COLO668 (cell line): ENCODE results near the gene LRG1.

ENCODE experiments used
- DNase-seq: peaks from one replicate; lab custom pipeline; 2025; ENCODE audit not compliant: unreplicated experiment; lab: John Stamatoyannopoulos, UW

The LRG1 gene

DNA sequence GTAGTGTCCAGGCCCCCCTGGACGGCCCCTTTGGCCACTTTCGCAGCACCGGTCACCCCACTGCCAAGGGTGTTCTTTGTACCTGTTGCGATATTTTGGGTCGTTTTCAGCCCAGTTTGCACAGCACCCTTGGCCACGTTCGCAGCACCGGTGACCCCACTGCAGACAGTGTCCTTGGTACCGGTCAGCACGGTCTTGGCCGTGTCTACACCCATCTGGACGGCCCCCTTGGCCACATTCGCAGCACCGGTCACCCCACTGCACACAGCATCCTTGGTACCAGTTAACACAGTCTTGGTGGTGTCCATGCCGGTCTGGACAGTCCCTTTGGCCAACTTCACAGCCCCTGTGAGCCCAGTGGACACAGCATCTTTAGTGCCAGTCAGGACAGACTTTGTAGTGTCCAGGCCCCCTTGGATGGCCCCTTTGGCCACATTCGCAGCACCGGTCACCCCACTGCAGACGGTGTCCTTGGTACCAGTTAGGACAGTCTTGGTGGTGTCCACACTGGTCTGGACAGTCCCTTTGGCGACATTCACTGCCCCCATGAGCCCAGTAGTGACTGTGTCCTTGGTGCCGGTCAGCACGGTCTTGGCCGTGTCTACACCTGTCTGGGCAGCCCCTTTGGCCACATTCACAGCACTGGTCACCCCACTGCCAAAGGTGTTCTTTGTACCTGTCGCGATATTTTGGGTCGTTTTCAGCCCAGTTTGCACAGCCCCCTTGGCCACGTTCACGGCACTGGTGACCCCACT, 28.4 kb downstream of the LRG1 start:
- no peak for DNase-seq

DNA sequence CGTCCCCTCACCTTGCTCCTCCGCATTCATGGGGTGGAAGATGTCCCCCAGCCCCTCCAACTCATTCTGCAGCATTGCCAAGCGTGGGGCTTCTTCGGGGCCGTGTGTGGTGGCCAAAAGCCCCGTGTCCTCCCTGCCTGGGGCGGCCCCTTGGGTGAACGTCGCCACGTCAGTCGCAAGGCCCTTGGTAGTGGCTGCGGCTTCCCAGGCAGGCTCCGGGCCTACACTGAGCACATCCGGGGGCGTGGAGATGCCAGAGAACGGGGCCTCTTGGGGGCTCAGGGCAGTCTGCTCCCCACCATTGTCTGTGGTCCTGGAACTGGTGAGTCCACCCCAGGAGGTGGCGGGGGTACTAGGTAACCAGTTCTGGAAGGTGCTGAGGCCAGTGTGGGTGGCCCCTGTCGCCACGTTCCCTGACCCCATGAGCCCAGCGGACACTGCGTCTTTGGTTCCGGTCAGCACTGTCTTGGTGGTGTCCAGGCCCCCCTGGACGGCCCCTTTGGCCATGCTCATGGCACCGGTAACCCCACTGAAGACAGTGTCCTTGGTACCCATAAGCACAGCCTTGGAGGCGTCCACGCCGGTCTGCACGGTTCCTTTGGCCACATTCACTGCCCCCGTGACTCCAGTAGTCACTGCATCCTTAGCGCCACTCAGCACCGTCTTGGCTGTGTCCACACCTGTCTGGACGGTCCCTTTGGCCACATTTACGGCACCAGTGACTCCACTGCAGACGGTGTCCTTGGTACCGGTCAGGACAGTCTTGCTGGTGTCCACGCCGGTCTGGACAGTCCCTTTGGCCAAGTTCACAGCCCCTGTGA, 29.2 kb downstream of the LRG1 start:
- DNase-seq, result no peak

DNA sequence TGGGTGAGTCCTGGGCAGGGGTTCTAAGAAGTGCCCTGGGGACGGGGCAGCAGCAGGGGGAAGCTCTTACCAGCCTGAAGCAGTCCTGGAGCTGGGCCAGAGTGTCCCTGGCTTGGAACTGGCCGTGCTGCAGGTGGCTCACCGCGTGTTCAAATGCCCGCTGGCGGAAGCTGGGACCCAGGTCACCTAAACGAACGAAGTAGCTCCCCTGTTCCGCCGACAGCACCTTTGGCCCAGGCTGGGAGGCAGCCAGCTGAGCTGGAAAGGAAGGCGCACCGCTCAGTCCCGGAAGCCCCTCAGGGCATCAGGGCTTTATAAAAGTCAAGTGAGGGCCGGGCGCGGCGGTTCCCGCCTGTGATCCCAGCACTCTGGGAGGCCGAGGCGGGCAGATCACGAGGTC, 31.1 kb downstream of the LRG1 start:
- no peak for DNase-seq

GRCh38 chr19:4507804-4508203, 32.0 kb downstream of the LRG1 start:
- no peak for DNase-seq

GRCh38 chr19:4507150-4507452, 32.7 kb downstream of the LRG1 start:
- DNase-seq, result no peak

DNA sequence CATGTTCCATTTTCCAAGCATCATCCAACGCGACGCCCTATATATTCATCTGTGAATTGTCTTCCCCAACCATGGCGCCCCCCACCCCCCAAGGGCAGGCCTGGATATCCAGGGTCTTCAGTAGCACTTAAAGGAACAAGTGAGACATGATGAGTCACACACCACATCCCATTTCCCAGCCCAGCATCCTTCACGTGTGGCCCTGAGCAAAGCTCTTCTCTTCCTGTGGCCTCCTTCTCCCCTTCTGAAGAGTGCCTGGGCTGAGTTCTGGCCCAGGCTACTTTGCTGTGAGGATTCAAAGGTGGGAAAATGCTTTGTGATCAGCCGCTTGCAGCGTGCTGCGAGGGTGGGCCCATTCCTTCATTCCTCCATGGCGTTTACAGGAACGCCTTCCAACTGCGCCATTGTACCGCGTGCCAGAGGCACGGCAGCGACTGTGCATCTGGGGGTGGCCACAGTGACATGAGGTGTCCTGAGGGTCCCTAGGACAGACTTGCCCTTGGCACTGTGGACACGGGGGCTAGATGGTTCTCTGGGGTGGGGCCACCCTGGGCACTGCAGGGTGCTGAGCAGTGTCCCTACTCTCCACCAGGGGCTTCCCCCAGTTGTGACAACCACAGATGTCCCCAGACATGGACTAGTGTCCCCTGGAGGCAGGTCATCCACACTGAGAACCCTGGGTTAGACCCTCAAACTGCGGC, 33.2 kb downstream of the LRG1 start:
- no peak for DNase-seq

- DNase-seq, result no peak
Observed at GRCh38 chr19:4505570-4506448, 34.0 kb downstream of the LRG1 start.

GRCh38 chr19:4504891-4505569, 34.8 kb downstream of the LRG1 start:
- no peak for DNase-seq

- no peak for DNase-seq
Observed at GRCh38 chr19:4504297-4504701, 35.5 kb downstream of the LRG1 start.

GRCh38 chr19:4503825-4504170, 36.0 kb downstream of the LRG1 start:
- no peak for DNase-seq

DNA sequence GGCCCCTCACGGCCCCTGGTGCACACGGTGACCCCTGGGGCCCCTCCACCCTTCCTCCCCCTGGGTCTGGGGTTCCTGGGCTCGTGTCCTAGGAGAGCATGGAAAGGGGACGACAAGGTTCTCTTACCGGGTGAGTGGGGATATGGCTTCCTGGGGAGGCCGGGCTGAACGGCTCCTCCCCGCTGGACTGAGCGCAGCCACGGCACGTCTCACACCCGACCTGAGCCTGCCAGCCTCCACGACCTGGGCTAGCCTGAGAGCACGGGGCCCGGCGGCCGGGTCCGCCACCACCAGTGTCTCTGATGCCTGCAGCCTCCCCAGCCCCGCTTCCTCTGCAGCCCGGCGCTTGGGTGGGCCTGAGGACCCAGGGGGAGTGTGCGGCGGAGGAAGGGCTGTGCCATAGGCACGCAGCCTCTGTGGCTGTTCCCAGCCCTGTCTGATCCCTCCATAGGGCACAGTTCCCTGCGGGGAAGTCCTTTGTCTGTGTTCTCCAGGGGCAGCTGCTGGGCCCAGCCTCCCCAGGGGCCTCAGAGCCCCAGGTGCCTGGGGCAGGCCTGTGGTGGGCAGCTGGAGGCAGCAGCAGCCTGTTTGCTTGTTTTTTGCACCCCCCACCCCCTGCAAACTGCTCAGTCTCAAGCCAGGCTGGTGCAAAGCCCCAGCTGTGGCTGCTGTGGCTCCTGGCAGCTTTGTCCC, 36.6 kb downstream of the LRG1 start:
- DNase-seq, result no peak

DNA sequence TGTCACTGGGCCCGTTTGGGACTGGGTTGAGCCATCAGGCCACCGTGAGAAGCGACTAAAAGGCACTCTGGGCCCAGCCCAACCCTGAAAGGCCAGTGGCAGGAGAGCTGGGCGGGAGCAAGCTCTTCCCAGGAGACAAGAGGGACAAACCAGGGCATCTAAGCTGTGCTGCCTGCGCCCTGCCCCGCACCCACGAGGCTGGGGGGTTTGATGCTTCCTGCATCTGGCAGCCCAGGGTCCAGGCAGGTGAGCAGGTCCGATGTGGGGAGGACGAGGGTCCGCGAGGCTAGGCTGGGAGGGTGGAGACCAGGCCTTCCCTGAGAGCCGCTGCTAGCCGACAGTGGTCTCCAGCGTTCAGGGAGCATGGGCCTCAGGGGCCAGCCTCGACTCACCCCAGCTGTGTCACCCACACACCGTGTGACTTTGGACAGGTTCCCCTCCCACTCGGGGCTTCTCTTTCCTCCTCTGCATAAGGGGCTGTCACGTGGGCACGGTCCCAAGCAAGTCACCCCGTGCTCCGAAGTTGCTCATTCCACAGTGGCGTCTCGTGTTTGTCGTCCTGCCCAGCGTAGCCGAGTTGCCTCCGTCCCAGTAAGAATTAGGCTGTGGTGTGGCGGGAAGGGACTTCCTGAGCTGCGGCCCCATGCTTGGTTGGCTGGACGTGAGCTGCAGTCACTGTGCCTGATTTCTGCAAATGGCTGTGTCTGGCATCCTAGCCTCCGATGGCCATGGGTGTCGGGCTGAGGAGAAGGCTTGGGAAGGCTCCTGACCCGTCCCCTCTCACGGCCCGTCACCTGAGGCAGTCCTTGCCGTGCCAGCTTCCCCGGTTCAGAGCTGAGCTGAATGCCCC, 37.3 kb downstream of the LRG1 start:
- no peak for DNase-seq

- no peak for DNase-seq
Observed at GRCh38 chr19:4501691-4502090, 38.1 kb downstream of the LRG1 start.

- DNase-seq, result no peak
Observed at GRCh38 chr19:4500841-4501591, 38.8 kb downstream of the LRG1 start.

- no peak for DNase-seq
Observed at GRCh38 chr19:4499855-4500254, 40.0 kb downstream of the LRG1 start.

DNA sequence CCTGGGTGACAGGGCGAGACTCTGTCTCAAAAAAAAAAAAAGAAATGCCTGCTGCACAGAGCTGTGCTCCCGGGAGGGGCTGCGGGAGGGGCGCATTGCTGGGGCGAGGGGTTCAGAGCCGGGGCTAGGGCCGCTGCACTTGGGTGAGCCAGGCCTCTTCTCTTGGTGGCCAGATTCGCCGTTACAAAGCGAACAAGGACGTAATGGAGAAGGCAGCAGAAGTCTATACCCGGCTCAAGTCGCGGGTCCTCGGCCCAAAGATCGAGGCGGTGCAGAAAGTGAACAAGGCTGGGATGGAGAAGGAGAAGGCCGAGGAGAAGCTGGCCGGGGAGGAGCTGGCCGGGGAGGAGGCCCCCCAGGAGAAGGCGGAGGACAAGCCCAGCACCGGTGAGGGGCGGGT, 40.5 kb downstream of the LRG1 start:
- no peak for DNase-seq

GRCh38 chr19:4498694-4499093, 41.1 kb downstream of the LRG1 start:
- DNase-seq, result no peak

DNA sequence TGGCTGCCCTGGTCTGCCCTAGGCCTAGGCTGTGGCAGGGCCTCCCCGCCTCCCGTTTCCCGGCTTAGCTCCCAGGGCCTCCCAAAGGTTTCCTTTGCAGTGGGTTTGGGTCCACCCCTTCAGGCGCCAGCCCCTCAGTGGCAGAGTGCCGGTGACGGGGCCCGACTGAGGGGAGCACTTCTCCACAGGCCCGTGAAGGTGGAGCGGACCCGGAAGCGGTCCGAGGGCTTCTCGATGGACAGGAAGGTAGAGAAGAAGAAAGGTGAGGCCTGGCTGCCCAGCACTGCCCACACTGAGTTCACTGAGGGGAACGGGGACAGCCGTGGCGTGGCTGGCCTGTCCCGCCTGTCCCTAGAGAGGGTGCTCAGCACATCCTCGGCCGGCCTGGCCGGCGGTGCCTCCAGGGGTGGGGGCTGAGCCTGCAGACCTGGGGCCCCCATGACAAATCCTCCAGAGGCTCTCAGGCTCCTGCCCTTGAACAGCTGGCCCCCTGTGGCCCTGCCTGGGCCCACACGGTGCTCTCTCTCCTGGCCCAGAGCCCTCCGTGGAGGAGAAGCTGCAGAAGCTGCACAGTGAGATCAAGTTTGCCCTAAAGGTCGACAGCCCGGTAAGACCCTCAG, 42.0 kb downstream of the LRG1 start:
- DNase-seq, result no peak
